Stimulated activated CD4-positive, alpha-beta T cell treated with anti-CD3 and anti-CD28 coated beads, Interleukin-2, amount 100 ng/mL, for 48 hours (primary cell): ENCODE measurements around the gene NSD1.
"Not testable (repeated sequence)": the region's sequence is repeated elsewhere in the genome, so short reads cannot be mapped to it uniquely, and the experiment has no call there.

Experiments used
- DNase-seq, 2 donors: peaks; one replicate each; pipeline ENCODE4 v3.0.0-alpha.2; 2020

The NSD1 gene

DNA sequence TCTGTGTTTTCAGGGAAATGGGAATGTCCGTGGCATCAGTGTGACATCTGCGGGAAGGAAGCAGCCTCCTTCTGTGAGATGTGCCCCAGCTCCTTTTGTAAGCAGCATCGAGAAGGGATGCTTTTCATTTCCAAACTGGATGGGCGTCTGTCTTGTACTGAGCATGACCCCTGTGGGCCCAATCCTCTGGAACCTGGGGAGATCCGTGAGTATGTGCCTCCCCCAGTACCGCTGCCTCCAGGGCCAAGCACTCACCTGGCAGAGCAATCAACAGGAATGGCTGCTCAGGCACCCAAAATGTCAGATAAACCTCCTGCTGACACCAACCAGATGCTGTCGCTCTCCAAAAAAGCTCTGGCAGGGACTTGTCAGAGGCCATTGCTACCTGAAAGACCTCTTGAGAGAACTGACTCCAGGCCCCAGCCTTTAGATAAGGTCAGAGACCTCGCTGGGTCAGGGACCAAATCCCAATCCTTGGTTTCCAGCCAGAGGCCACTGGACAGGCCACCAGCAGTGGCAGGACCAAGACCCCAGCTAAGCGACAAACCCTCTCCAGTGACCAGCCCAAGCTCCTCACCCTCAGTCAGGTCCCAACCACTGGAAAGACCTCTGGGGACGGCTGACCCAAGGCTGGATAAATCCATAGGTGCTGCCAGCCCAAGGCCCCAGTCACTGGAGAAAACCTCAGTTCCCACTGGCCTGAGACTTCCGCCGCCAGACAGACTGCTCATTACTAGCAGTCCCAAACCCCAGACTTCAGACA is 160.4 kb downstream of the NSD1 start:
- no peak for DNase-seq

DNA sequence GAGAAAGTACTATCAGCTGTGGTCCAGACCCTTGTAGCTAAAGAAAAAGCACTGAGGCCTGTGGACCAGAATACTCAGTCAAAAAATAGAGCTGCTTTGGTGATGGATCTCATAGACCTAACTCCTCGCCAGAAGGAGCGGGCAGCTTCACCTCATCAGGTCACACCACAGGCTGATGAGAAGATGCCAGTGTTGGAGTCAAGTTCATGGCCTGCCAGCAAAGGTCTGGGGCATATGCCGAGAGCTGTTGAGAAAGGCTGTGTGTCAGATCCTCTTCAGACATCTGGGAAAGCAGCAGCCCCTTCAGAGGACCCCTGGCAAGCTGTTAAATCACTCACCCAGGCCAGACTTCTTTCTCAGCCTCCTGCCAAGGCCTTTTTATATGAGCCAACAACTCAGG is 161.1 kb downstream of the NSD1 start:
- no peak for DNase-seq

DNA sequence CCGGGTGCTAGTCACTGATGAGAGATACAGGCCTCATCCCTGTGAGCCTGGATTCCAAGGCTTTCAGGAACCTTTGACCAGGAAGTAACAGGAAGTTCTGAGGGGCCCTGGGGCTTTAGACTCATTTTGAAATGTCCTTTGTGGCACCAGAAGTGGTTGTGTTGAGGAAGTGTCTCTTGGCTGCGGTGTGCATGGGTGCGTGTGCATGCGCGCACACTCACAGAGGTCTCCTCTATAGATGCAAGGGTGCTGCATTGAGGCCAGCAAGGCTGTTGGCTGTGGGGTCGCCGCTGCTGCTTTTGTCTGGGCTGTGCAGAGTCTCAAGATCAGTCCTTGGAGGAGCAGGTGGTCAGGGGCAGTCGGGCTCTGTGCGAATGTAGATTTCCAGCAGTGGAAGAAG is 162.4 kb downstream of the NSD1 start:
- DNase-seq = no peak

DNA sequence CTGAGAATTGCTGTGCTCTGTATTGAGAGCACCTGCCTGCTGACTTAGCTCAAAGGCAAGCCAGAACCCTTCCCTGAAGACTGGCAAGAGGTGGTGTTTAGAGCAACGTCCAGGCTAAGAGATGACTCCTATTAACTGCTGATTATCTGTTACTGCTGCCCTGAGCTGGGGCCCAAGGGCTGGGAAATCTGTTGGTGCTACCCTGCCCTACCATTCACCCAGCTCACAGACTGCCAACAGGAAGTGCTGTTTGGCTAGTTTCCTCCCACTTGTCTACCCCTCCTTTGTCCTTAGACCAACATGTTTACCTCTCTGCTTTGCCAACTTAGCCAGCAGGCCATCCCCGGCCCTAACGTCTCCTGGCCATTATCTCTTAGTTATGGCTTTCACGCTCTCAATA is 163.0 kb downstream of the NSD1 start:
- no peak for DNase-seq

DNA sequence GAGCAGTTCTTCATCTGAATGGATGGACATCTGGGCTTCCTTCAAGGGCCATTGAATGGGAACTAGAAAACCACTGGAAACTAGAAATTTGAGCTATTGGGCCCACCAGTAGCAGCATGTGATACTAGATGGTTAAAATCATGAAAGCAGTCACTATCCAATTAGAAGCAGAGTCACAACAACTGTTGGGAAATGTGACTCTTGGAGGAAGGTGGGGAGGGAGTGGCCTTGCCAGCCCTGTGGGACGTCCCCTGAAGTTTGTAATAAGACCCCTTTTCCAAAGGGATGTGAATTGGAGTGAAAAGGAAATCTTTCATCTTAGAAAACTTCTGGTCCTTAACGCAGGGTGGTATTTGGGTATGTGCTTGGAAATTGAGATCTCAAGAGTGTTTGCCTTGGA is 164.3 kb downstream of the NSD1 start:
- DNase-seq = no peak

DNA sequence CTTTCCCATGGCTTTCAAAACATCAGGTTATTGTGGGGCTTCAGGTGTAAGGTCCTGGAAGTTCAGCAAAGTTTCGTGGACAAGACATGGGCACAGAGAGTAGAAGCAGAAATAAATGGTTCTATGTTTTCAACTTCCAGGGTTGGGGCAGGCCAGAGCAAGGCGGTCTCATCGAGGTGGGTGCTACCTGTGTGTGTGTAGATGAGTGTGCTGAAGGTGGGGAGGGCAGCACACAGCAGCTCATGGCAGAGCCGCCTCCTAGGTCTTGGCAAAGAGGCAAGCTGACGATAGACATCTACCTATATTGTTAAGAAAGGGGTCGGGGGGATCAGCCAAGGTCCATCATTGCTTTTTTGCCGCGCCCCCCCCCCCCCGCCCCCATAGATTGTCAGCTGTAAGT is 166.1 kb downstream of the NSD1 start:
- DNase-seq = no peak

DNA sequence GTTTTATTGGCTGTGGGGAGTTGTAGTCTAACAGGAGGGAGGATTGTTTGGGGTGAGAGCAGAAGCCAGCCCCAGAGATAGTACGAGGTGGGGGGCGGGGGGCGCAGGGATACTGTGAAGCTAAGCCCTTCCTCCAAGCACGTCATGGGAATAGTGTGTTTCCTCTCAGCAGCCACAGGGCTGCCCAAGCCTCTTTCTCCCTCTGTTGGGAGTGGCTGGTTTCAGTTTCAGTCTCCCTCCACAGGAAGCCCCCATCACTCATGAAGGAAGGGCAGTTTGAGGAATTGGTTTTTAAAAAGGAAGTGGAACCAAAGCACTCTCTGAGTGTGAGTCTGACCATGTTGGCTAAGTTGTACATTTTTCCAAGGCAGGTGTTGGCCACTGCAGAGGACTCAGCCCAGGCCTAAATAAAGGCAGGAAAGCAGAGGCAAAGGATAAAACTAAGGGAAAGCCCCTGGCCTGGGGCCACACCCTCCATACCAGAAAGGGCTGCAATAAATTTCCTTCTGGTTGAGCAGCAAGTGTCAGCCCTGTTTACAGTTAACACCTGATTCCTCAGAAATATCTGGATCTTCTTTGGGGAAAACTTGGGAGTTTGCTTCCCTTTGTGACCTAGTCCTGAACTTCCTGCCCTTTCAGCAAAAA is 166.8 kb downstream of the NSD1 start:
- DNase-seq = no peak

DNA sequence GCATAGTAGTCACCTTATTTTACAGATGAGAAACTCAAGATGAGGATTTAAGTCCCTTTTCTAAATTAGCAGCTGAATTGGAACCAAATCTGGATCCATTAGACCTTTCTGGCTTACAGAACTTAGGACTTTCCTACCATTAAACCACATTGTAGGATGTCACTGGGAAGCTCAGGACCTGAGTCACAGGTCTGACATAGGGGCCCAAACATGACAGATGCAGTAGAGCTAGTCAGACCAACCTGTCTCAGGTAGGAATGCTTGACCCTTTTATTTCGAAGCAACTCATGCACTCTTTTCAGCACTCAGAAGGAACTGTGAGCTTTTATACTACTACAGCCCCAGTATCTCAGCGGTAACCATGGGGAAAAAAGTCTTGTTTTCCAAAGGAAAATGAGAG is 167.4 kb downstream of the NSD1 start:
- DNase-seq = no peak

DNA sequence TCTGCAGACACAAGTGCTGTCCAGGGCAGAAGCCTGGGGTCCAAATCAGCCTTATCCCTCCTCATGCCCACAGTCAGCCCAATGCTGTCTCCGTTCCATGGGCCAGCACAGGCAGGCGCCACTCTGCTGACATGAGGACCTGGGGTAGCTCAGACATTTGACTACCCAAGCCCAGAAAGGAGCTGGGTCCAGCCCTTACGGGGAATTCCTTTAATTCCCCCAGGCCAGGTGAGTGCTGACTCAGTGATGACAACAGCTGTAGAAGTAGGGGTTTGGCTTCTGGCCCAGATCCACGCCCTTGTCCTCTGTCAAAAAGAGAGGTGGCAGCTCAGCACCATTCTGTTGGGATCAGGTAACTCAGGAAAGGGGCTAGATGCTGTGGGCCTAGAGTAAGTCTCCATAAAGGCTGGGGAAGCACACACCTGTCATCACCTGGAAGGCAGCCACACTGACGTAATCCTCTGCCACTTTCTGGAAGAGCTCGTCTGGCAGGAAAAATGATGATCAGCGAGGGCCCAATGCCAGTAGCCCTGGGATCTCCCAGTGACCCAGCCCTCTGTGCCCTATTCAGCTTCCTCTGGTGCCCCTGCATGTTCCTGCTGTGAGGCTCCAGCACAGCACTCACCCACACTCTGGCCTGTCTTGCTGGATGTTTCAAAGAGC is 168.1 kb downstream of the NSD1 start:
- DNase-seq = no peak

DNA sequence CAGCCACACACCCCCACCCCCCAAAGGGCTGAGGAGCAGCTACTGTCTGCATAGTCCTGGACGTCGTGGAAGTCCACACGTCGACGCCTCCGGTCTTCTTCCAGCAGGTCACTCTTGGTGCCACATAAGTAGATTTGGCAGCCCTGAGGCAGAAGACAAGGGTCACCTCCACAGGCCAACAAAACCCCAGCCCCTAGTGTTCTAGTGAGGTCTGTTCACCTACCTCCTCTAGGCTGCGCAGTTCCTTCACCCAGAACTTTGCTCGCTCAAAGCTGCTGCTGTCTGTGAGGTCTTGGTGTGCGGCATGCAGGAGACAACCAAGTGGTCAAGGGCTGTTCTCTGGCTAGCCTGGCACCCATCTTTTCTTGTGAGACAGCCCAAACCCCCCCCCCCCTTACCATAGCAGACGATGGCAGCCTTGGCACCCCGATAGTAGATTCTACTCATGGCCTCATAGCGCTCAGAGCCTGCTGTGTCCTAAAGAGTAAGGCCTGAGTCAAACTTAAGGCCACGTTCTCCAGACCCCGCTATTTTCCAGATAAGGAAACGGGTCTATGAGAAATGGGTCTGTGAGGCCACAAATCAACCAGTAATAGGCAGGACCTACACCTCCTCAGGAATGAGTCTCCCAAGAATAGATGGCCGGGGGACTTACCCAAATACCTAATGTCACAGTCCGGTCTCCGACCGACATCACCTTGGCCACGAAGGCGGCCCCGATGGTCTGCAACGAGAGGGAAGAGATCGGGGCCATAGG is 169.0 kb downstream of the NSD1 start:
- DNase-seq = no peak

DNA sequence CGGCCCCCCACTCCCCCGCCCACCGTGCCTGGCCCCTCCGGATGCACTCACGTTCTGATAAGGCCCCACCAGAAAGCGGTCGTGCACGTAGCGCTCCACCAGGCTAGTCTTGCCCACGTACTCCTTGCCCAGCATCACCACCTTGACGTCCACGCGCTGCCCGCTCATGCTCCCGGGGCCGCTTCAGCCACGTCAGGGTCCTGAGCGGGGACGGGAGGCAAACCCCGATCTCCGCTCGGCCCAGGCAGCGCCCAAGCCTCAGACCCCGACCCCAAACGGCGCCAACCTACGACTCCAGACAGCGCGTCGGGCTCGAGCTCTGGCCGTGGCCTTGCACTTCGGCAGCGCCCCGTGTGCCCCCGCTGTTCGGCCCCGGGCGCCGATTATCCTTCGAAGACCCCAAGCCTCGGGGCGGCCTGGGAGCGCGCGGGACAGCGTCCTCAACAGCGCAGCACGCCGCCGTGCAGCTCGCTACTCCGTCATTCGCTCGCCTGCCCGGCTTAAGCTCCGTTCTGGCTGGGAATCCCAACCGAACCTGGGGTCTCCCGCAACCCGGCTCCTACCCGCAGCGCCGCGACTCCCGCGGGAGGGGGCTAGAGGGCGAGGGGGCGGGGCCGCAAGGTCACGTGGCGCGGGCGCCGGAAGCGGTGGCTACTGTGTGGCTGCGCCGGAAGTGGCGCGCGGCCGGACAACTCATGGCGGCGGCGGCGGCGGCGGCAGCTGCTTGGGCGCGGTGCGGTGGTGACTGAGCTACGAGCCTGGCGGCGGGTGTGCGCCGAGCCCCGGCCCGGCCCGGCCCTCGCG is 169.8 kb downstream of the NSD1 start, which contains the start of the genes PRELID1 and RAB24:
Gene PRELID1 (plus strand): TSS at position 679 of the 804 bp plus-strand sequence. CDS start 187 bp downstream, outside the sequence.
Gene RAB24 (minus strand): TSS at position 599 of the 804 bp plus-strand sequence. CDS start 431 bp downstream, at position 168.
- DNase-seq = peak; percentile 88 to 89

DNA sequence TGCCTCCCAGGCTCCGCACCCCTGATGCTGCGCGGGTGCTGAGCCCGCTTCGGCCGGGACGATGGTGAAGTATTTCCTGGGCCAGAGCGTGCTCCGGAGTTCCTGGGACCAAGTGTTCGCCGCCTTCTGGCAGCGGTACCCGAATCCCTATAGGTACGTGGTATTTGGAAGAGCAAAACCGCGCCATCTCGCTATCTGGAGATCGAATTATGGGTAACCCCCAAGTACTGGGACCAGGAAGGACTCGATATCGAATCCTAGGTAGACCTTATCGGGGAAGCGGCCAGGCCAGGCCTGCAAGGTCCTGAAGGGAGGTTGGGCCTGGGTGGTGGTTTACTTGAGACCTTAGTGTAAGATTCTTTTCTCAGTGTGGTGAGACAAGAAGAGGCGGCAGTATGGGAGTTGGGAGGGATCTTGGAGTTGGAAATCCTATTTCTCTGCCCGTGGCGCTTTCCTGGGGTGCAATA is 170.4 kb downstream of the NSD1 start:
- no peak for DNase-seq

DNA sequence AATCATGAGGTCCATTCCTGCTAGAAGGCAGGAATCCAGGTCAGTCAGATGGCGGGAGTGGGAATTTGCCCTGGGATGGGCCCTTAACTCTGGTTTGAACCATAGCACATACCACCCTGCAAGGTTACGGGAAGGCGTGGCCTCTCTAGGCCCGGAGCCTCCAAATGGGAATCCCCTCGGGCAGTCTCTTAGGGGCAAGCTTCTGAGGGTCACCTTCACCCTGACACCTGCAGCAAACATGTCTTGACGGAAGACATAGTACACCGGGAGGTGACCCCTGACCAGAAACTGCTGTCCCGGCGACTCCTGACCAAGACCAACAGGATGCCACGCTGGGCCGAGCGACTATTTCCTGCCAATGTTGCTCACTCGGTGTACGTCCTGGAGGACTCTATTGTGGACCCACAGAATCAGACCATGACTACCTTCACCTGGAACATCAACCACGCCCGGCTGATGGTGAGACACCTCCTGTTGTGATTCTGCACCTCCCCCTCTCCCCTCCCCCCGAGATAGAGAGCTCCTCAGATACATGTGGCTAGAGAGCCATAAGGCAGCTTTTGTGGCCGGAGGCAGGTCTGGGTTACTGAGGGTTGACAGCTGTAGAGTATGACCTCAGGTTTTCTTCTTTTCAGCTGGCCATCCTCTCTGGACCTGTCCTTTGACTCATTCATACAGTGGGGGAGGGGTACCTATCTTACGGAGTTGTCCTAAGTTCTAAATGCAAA is 171.0 kb downstream of the NSD1 start:
- no peak for DNase-seq

DNA sequence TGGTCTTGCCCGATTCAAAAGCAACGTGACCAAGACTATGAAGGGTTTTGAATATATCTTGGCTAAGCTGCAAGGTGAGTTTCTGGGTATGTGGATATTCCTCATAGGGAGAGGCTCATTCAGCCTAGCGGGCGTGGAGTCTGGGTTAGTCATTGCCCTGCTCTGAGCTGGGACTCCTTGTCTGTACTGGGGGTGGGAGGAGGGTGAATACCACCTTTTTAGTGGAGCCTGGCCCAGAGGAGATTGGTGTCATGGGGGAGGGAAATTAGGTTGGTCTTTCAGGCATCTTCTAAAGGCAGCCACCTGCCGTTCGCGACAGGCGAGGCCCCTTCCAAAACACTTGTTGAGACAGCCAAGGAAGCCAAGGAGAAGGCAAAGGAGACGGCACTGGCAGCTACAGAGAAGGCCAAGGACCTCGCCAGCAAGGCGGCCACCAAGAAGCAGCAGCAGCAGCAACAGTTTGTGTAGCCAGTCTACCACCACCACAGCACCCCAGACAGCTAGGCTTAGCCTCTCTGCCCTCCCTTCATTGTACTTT is 172.6 kb downstream of the NSD1 start:
- not testable (repeated sequence) for DNase-seq

DNA sequence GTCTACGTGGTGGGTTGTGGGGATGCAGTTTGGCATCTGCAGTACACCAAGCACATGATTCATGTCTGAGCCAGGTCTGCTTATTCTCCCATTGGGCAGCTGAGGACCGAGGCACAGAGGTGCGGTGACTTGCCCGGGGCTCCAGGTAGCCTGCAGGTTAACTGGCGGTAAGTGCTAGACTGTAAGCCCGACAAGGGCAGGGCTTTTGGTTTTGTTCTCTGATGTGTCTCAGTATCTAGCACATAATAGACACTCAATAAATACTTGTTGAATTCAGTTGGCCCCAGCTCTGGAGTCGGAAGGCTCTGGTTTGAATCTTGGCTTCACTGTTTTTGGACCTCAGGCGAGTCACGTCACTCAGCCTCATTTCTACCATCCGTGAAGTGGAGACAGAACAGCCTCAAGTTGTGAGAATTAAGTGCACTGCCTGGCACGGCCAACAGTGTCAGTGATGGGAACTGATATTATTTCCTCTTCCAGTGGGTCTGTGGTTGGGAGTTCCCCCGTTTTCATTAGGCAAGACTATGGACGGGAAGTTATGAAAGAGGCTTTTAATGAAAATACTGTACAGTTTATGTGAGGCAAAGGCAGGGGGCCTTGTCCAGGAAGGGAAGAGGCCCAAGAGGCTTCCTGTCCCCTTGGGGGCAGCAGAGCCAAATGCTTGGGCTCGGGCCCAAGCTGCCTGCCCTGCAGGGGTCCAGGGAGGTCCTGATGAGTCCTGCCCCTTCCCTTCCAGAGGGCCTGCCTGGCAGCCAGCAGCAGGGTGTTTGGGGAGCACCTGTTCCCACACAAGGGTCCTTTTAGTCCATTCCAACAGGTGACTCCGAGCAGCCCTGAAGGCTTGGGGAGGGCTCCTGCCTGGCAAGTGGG is 173.3 kb downstream of the NSD1 start:
- DNase-seq = no peak

DNA sequence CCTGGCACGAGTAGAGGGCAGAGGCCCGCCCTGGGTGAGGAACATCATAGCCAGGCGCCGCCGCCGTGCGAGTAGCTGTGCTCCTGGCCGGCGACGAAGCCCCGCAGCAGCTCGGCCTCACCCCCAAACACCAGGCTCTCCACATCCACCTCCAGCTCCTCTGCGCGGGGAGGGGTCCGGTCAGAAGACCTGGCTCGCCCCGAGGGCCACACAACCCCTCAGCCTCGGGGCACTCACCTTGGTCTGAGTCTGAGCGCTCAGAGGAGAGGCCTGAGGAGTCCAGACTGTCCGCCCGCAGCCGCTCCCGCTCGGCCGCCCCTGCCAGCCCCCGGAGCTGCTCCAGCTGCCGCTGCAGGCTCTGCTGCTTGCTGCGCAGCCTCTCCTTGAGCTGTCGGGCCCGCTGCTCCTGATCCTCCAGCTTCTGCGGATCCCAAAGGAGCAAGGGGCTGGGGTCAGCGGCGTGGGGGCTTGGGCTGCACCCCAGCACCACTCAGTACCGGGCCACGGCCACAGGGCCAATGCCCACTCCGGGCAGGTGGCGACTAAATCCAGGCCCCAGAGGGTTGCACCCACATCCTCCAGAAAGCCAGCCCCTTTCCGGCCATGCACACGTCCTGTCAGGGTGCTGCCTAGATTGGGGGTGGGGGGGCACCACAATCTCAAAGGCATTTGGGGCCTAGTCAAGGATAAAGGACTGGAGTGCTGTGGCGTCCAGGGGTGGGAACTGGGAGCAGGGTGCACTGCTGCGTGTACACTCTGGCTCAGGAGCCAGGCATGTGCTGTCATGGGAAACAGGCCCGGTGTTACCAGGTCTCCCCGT is 174.2 kb downstream of the NSD1 start:
- DNase-seq = no peak

DNA sequence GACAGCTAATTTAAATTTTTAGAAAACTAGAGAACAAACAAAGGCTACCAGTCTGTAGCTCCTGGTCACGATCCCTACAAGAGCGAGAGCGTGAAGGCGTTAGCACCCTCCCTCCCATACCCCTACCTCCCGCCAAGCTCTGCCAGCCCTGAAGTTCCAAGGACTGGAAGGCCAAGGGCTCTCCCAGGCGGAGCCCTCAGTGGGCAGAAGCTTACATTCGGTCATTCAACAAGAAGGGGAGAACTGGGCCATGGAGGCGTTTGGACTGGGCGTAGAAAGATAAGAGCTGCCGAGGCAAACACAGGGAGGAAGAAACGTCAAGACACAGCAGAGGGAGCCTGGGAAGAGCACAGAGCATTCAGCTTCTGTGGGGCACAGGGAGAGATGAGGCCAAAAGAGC is 175.2 kb downstream of the NSD1 start:
- no peak for DNase-seq

DNA sequence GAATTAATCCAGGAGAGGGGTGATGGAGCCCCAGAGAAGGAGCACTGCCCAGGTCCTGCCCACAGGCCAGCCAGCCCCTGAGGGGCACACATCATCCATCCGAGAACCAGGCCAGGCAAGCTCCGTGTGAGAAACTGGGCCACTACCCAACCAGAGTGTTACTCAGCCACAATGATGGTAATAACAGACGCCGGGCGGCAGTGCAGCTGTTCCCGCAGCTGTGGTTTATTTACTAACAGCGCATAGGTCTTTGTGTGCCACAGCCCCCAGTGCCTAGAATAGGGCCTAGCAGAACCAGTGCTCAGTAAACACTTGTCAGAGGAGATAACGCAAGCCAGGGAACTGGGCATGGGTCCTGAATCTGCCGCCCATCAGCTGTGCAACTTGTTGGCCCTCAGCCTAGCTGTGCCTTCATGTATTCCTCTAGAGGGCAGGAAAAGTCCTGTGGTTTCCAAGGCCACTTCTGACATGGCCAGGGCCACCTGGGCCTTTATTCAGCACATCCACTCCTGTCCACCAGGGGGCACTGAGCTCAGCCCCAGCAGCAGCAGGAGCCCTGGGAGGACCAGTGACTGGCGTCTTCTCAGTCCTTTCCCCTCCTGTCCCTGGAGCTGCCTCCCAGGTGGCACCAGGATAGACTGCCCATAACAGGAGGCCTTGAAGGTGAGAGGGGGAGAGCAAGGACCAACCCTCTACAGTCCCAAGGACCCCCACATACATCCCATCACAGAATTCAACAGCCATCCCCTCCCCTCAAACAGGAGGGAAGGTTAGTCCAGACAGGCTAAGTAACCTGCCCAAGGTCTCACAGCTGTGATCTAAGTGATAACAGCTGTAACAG is 176.0 kb downstream of the NSD1 start:
- peak; percentile 70 to 79 for DNase-seq
